Large intestine (tissue), 3 donors: ENCODE results near the gene RPS29. TPM values are rescaled to one million over a fixed set of nuclear protein-coding genes. Genes with fewer than 3 reads are reported as not detected.
"Not testable (repeated sequence)": the region's sequence is repeated elsewhere in the genome, so short reads cannot be mapped to it uniquely, and the experiment has no call there.

Source experiments
- DNase-seq, 2 donors: peaks; one replicate each; pipeline versions ENCODE4 v3.0.0 to v3.0.0-alpha.2; 2013
- H3K27ac ChIP-seq: one replicate; pipeline ENCODE4 v1.5.1; 2013; ENCODE audit warnings: low read length
- H3K27me3 ChIP-seq: 2 replicates; pipeline ENCODE4 v1.6.1; 2013; ENCODE audit warnings: low read length; ENCODE audit not compliant: control insufficient read depth, insufficient read depth
- H3K36me3 ChIP-seq: 2 replicates; pipeline ENCODE4 v1.6.1; 2013; ENCODE audit warnings: low read length; ENCODE audit not compliant: control insufficient read depth, insufficient read depth
- H3K4me1 ChIP-seq: one replicate; pipeline ENCODE4 v1.6.1; 2013; ENCODE audit warnings: low read length; ENCODE audit not compliant: control insufficient read depth, insufficient read depth
- H3K4me3 ChIP-seq: one replicate; pipeline ENCODE4 v1.5.1; 2013; ENCODE audit warnings: low read length
- H3K9me3 ChIP-seq: one replicate; pipeline ENCODE4 v1.6.1; 2013; ENCODE audit warnings: mild to moderate bottlenecking, low read depth, low read length, moderate library complexity; ENCODE audit not compliant: control insufficient read depth
- WGBS: methylation state at CpG from one replicate; pipeline ENCODE4 v1.1.5; 2013; ENCODE audit warnings: low lambda C conversion rate; ENCODE audit not compliant: insufficient coverage; 5-methylcytosine and 5-hydroxymethylcytosine counted together
- polyA plus RNA-seq: library from polyadenylated mRNA; unstranded; fragments of 120-200 nt; gene quantifications from one replicate; pipeline ENCODE4 v1.2.1, GENCODE V29; 2013

The RPS29 gene
- polyA plus RNA-seq, 1 donor = 4,019 TPM

- Histone ChIP-seq H3K36me3 (peaks cover 16% of the 10 kb centered on the region), H3K4me1 (no peaks in the 10 kb centered on the region), H3K27me3 (no peaks in the 10 kb centered on the region), H3K4me3 (peak within 1 kb of the TSS; percentile 99), H3K9me3 (peaks cover 3% of the 10 kb centered on the region), H3K27ac (peak within 1 kb of the TSS; percentile 98)
- no CpG with 5 or more reads among the region's 85 CpGs for WGBS
- peak; percentile 97 to 99 for DNase-seq
Measured at GRCh38 chr14:49620182-49621113, 34.3 kb upstream of the RPS29 start, which contains the start of the genes MGAT2 and RPL36AL. TSS of gene MGAT2 (plus strand) at chr14:49620799. CDS start at chr14:49621269, 470 bp downstream. TSS of gene RPL36AL (minus strand) at chr14:49620626. CDS start at chr14:49619104, 1,522 bp downstream.

- peak overlapping the region; percentile 98 for H3K27ac ChIP-seq
- H3K4me1 ChIP-seq = no peaks in the 10 kb centered on the region
- H3K9me3 ChIP-seq = peaks cover 3% of the 10 kb centered on the region
- H3K27me3 ChIP-seq = no peaks in the 10 kb centered on the region
- peak in 1 of 2 donors; percentile 19 for DNase-seq
- peak overlapping the region; percentile 99 for H3K4me3 ChIP-seq
- WGBS = no CpG with 5 or more reads among the region's 11 CpGs
- H3K36me3 ChIP-seq = peaks cover 19% of the 10 kb centered on the region
Measured at GRCh38 chr14:49619730-49620129, 33.5 kb upstream of the RPS29 start.

- not testable (repeated sequence) for DNase-seq, H3K9me3 ChIP-seq, H3K27me3 ChIP-seq, H3K4me1 ChIP-seq
- no CpG with 5 or more reads among the region's 19 CpGs for WGBS
- peak overlapping the region; percentile 99 for H3K4me3 ChIP-seq
- H3K36me3 ChIP-seq = peaks cover 19% of the 10 kb centered on the region
- peak overlapping the region; percentile 98 for H3K27ac ChIP-seq
Measured at GRCh38 chr14:49619273-49619672, 33.1 kb upstream of the RPS29 start.

GRCh38 chr14:49617852-49618519 is 31.8 kb upstream of the RPS29 start:
- Histone ChIP-seq H3K4me1 (no peaks in the 10 kb centered on the region), H3K9me3 (peaks cover 3% of the 10 kb centered on the region), H3K36me3 (peaks cover 19% of the 10 kb centered on the region), H3K27me3 (no peaks in the 10 kb centered on the region), H3K27ac (no peak overlapping the region), H3K4me3 (no peak overlapping the region)
- DNase-seq = no peak
- WGBS = 88% methylated on average over 1 of the region's 6 CpGs

- peaks cover 25% of the 10 kb centered on the region for H3K36me3 ChIP-seq
- WGBS = no CpG with 5 or more reads among the region's 6 CpGs
- H3K9me3 ChIP-seq = peaks cover 2% of the 10 kb centered on the region
- DNase-seq = no peak
- H3K27ac ChIP-seq = no peak overlapping the region
- no peaks in the 10 kb centered on the region for H3K27me3 ChIP-seq
- no peak overlapping the region for H3K4me3 ChIP-seq
- H3K4me1 ChIP-seq = no peaks in the 10 kb centered on the region
Measured at GRCh38 chr14:49615776-49616175, 29.6 kb upstream of the RPS29 start.

GRCh38 chr14:49614196-49614595 is 28.0 kb upstream of the RPS29 start:
- Histone ChIP-seq H3K4me1 (no peaks in the 10 kb centered on the region), H3K36me3 (peaks cover 25% of the 10 kb centered on the region), H3K27ac (no peak overlapping the region), H3K4me3 (no peak overlapping the region), H3K27me3 (no peaks in the 10 kb centered on the region), H3K9me3 (no peaks in the 10 kb centered on the region)
- DNase-seq = no peak
- no CpG with 5 or more reads among the region's 2 CpGs for WGBS

- WGBS = 20% methylated on average over 1 of the region's 8 CpGs
- H3K4me1 ChIP-seq = no peaks in the 10 kb centered on the region
- no peaks in the 10 kb centered on the region for H3K27me3 ChIP-seq
- H3K9me3 ChIP-seq = no peaks in the 10 kb centered on the region
- H3K4me3 ChIP-seq = no peak overlapping the region
- peaks cover 13% of the 10 kb centered on the region for H3K36me3 ChIP-seq
- H3K27ac ChIP-seq = no peak overlapping the region
- no peak for DNase-seq
Measured at GRCh38 chr14:49612671-49613070, 26.5 kb upstream of the RPS29 start.

GRCh38 chr14:49612251-49612650 is 26.1 kb upstream of the RPS29 start:
- Histone ChIP-seq H3K27ac (no peak overlapping the region), H3K9me3 (no peaks in the 10 kb centered on the region), H3K27me3 (no peaks in the 10 kb centered on the region), H3K36me3 (peaks cover 12% of the 10 kb centered on the region), H3K4me3 (no peak overlapping the region), H3K4me1 (no peaks in the 10 kb centered on the region)
- 94% methylated on average over 2 of the region's 4 CpGs for WGBS
- no peak for DNase-seq

- Histone ChIP-seq H3K4me3 (no peak overlapping the region), H3K4me1 (no peaks in the 10 kb centered on the region), H3K27me3 (no peaks in the 10 kb centered on the region), H3K36me3 (peaks cover 13% of the 10 kb centered on the region), H3K27ac (no peak overlapping the region), H3K9me3 (no peaks in the 10 kb centered on the region)
- 61% methylated on average over 4 of the region's 6 CpGs for WGBS
- DNase-seq = peak in 1 of 2 donors; percentile 55
Measured at GRCh38 chr14:49607583-49607982, 21.4 kb upstream of the RPS29 start.

GRCh38 chr14:49598485-49599300 is 12.5 kb upstream of the RPS29 start, which contains the start of gene LRR1:
TSS of gene LRR1 (plus strand) at chr14:49598940. CDS start at chr14:49599021, 81 bp downstream.
- Histone ChIP-seq H3K27me3 (no peaks in the 10 kb centered on the region), H3K4me1 (peaks cover 16% of the 10 kb centered on the region), H3K9me3 (no peaks in the 10 kb centered on the region), H3K36me3 (peaks cover 3% of the 10 kb centered on the region), H3K4me3 (peak within 1 kb of the TSS; percentile 77), H3K27ac (peak within 1 kb of the TSS; percentile 93)
- DNase-seq = peak; percentile 70 to 93
- no CpG with 5 or more reads among the region's 77 CpGs for WGBS
